Thoracic aorta (tissue), 2 donors: ENCODE results near the gene SRGAP1. TPM values are rescaled to one million over a fixed set of nuclear protein-coding genes. Genes with fewer than 3 reads are reported as not detected.

Experiments used
- ATAC-seq: fragments of 150-250 bp; one replicate; pipeline ENCODE4 v1.8.0; 2017; ENCODE audit warnings: low read depth; ENCODE audit not compliant: insufficient number of reproducible peaks, low FRiP score
- DNase-seq: peaks from one replicate; pipeline ENCODE4 v3.0.0-alpha.2; 2020; ENCODE audit warnings: low spot score
- H3K27ac ChIP-seq, 2 donors: fragments of 200-600 bp; sonication (generic); 1 replicate in 1 of 2; 2 replicates in 1 of 2; pipeline ENCODE4 v1.5.1; 2016; ENCODE audit warnings: mild to moderate bottlenecking in 2 of 2, moderate library complexity in 2 of 2
- H3K27me3 ChIP-seq: fragments of 200-600 bp; sonication (generic); replicated peaks from 2 replicates; pipeline ENCODE4 v1.6.0; 2016; ENCODE audit warnings: mild to moderate bottlenecking; ENCODE audit not compliant: insufficient read depth
- H3K36me3 ChIP-seq: fragments of 200-600 bp; sonication (generic); one replicate; pipeline ENCODE4 v1.5.1; 2016
- H3K4me1 ChIP-seq, 2 donors: fragments of 200-600 bp; sonication (generic); 1 replicate in 1 of 2; 2 replicates in 1 of 2; pipeline versions ENCODE4 v1.5.1 to v1.6.0; 2016; ENCODE audit warnings: low read depth in 2 of 2, mild to moderate bottlenecking in 1 of 2; ENCODE audit not compliant: control insufficient read depth in 1 of 2
- H3K4me3 ChIP-seq: fragments of 200-600 bp; sonication (generic); 2 replicates; pipeline ENCODE4 v1.5.1; 2016; ENCODE audit warnings: mild to moderate bottlenecking
- H3K9me3 ChIP-seq: fragments of 200-600 bp; sonication (generic); 2 replicates; pipeline ENCODE4 v1.5.1; 2016
- CTCF ChIP-seq: fragments of 200-600 bp; sonication (generic); IDR thresholded peaks from one replicate; pipeline ENCODE4 v1.5.1; 2019; ENCODE audit warnings: antibody characterized with exemption
- total RNA-seq, 2 donors: library from RNA; depleted of rRNA; stranded (reverse); fragments of >200 nt; gene quantifications; one replicate each; pipeline versions ENCODE4 v1.1.0 to v1.2.3, GENCODE V29; 2016

The SRGAP1 gene
- total RNA-seq, 2 donors from 2014 or later = 7.9 to 24.1 TPM

- TF ChIP-seq CTCF = no peak
- Histone ChIP-seq H3K36me3 (no peaks in the 10 kb centered on the region), H3K9me3 (no peaks in the 10 kb centered on the region), H3K4me1 (peaks cover 16 to 17% of the 10 kb centered on the region in 2 donors), H3K4me3 (no peak overlapping the region), H3K27me3 (no peaks in the 10 kb centered on the region), H3K27ac (no peak overlapping the region)
- DNase-seq (no peak), ATAC-seq (no peak)
Measured at GRCh38 chr12:63964301-63964700, 119.8 kb downstream of the SRGAP1 start.

GRCh38 chr12:63965936-63966605 lies 121.6 kb downstream of the SRGAP1 start:
- no peak for ATAC-seq
- peaks cover 16 to 17% of the 10 kb centered on the region in 2 donors for H3K4me1 ChIP-seq

GRCh38 chr12:63966606-63966975 lies 122.1 kb downstream of the SRGAP1 start:
- H3K4me1 ChIP-seq = peaks cover 16 to 17% of the 10 kb centered on the region in 2 donors
- no peaks in the 10 kb centered on the region for H3K9me3 ChIP-seq

More at GRCh38 chr12:63965936-63966605, 121.6 kb downstream of the SRGAP1 start:
- H3K36me3 ChIP-seq = no peaks in the 10 kb centered on the region
- H3K27me3 ChIP-seq = no peaks in the 10 kb centered on the region
- no peak for DNase-seq
- no peak for TF ChIP-seq CTCF
- H3K9me3 ChIP-seq = no peaks in the 10 kb centered on the region
- H3K27ac ChIP-seq = no peak overlapping the region
- no peak overlapping the region for H3K4me3 ChIP-seq

GRCh38 chr12:63967358-63968145 lies 123.1 kb downstream of the SRGAP1 start:
- no peak for DNase-seq
- H3K27me3 ChIP-seq = no peaks in the 10 kb centered on the region
- no peak for TF ChIP-seq CTCF
- peaks cover 16 to 17% of the 10 kb centered on the region in 2 donors for H3K4me1 ChIP-seq
- no peak for ATAC-seq
- H3K36me3 ChIP-seq = no peaks in the 10 kb centered on the region
- H3K4me3 ChIP-seq = no peak overlapping the region
- no peak overlapping the region for H3K27ac ChIP-seq
- no peaks in the 10 kb centered on the region for H3K9me3 ChIP-seq

More at GRCh38 chr12:63966606-63966975, 122.1 kb downstream of the SRGAP1 start:
- ATAC-seq = no peak
- no peak for DNase-seq
- Histone ChIP-seq H3K27ac (no peak overlapping the region), H3K27me3 (no peaks in the 10 kb centered on the region), H3K36me3 (no peaks in the 10 kb centered on the region), H3K4me3 (no peak overlapping the region)
- TF ChIP-seq CTCF = no peak

GRCh38 chr12:63968673-63969072 lies 124.2 kb downstream of the SRGAP1 start:
- H3K4me1 ChIP-seq = peaks cover 13% of the 10 kb centered on the region in 2 donors
- ATAC-seq = no peak
- no peaks in the 10 kb centered on the region for H3K36me3 ChIP-seq
- H3K27me3 ChIP-seq = no peaks in the 10 kb centered on the region
- no peak overlapping the region for H3K27ac ChIP-seq
- DNase-seq = no peak
- TF ChIP-seq CTCF = no peak
- H3K9me3 ChIP-seq = no peaks in the 10 kb centered on the region
- H3K4me3 ChIP-seq = no peak overlapping the region
